K562 (cell line): Measurements from ENCODE around the gene LRMDA. TPM values are rescaled to one million over a fixed set of nuclear protein-coding genes. Genes with fewer than 3 reads are reported as not detected.

Source experiments
- CREBBP ChIP-seq: IDR thresholded peaks from one replicate; pipeline ENCODE4 v1.6.1; 2012; ENCODE audit warnings: low read depth, mild to moderate bottlenecking, control low read depth, inconsistent platforms, low read length
- PHF20 ChIP-seq: fragments of 450-650 bp; IDR thresholded peaks from 2 replicates; pipeline ENCODE4 v1.6.1; 2018; ENCODE audit not compliant: partially characterized antibody
- RAD21 ChIP-seq, 2 experiments: fragments of 250-450 bp in 1 of 2; fragments of 450-650 bp in 1 of 2; sonication (Bioruptor Pico) in 1 of 2; formaldehyde crosslinking in 1 of 2; IDR thresholded peaks in 1 of 2; conservative IDR thresholded peaks in 1 of 2; 2 replicates each; pipeline versions ENCODE4 v1.4.0 to v1.8.0; 2020 to 2022; ENCODE audit warnings: mild to moderate bottlenecking in 2 of 2, moderate library complexity in 1 of 2
- polyA plus RNA-seq, 8 experiments: library from polyadenylated mRNA; depleted of rRNA in 4 of 8; stranded (reverse) in 5 of 8; unstranded in 3 of 8; fragments of >200 nt; fragmentation: Nextera tagmentation in 2 of 8; fragmentation: Illumina TruSeq in 1 of 8; extraction: Ambion mirVana in 2 of 8; extraction: Trizol in 1 of 8; gene quantifications; 2 replicates each; pipeline versions ENCODE4 v1.2.1 to v1.2.3, GENCODE V29; 2011 to 2014; ENCODE audit warnings: inconsistent platforms in 1 of 8, missing spikeins in 1 of 8
- total RNA-seq, 7 experiments: library from RNA; depleted of rRNA in 6 of 7; stranded (reverse); fragments of >200 nt in 6 of 7; fragmentation: Illumina TruSeq in 2 of 7; extraction: Trizol in 2 of 7; gene quantifications; 2 replicates each; pipeline versions ENCODE4 v1.2.1 to v1.2.3, GENCODE V29; 2011 to 2021; ENCODE audit warnings: low replicate concordance in 1 of 7
- TF ChIP-seq, protein P1 (sequence below): fragments of 450-650 bp; IDR thresholded peaks from 2 replicates; pipeline ENCODE4 v1.6.1; 2016; ENCODE audit warnings: low read depth
- TF ChIP-seq, protein P2 (sequence below): sonication (generic); formaldehyde crosslinking; IDR thresholded peaks from 2 replicates; pipeline ENCODE4 v1.8.0; 2022; ENCODE audit warnings: missing genetic modification reagents, mild to moderate bottlenecking, moderate library complexity, borderline replicate concordance

The LRMDA gene
- total and polyA plus RNA-seq, 9 of the 15 experiments (the other 6 are each of a cell fraction or from before 2014, with no cell fraction given), result 0.25 TPM; not detected in 8

DNA sequence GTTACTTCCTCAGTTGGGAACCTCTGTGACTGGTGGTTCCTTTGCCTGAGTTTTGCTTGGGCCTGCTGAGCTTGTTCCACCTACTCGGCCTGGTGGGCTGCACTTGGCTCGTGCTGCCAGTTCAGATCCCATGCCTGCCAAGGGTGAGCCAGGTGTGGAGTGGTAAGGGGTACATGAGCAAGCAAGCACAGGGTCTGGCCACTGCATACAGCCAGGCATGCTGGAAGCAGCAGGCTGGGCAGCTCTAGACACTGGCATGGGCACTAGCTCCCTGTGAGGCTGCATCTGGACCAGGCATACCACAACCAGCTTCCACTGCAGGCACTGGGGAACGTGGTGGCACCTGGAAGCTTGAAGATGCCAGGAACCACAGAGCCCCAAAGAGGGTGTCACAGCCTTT, 624.0 kb downstream of the LRMDA start (continued):
- TF ChIP-seq, protein P1, sequence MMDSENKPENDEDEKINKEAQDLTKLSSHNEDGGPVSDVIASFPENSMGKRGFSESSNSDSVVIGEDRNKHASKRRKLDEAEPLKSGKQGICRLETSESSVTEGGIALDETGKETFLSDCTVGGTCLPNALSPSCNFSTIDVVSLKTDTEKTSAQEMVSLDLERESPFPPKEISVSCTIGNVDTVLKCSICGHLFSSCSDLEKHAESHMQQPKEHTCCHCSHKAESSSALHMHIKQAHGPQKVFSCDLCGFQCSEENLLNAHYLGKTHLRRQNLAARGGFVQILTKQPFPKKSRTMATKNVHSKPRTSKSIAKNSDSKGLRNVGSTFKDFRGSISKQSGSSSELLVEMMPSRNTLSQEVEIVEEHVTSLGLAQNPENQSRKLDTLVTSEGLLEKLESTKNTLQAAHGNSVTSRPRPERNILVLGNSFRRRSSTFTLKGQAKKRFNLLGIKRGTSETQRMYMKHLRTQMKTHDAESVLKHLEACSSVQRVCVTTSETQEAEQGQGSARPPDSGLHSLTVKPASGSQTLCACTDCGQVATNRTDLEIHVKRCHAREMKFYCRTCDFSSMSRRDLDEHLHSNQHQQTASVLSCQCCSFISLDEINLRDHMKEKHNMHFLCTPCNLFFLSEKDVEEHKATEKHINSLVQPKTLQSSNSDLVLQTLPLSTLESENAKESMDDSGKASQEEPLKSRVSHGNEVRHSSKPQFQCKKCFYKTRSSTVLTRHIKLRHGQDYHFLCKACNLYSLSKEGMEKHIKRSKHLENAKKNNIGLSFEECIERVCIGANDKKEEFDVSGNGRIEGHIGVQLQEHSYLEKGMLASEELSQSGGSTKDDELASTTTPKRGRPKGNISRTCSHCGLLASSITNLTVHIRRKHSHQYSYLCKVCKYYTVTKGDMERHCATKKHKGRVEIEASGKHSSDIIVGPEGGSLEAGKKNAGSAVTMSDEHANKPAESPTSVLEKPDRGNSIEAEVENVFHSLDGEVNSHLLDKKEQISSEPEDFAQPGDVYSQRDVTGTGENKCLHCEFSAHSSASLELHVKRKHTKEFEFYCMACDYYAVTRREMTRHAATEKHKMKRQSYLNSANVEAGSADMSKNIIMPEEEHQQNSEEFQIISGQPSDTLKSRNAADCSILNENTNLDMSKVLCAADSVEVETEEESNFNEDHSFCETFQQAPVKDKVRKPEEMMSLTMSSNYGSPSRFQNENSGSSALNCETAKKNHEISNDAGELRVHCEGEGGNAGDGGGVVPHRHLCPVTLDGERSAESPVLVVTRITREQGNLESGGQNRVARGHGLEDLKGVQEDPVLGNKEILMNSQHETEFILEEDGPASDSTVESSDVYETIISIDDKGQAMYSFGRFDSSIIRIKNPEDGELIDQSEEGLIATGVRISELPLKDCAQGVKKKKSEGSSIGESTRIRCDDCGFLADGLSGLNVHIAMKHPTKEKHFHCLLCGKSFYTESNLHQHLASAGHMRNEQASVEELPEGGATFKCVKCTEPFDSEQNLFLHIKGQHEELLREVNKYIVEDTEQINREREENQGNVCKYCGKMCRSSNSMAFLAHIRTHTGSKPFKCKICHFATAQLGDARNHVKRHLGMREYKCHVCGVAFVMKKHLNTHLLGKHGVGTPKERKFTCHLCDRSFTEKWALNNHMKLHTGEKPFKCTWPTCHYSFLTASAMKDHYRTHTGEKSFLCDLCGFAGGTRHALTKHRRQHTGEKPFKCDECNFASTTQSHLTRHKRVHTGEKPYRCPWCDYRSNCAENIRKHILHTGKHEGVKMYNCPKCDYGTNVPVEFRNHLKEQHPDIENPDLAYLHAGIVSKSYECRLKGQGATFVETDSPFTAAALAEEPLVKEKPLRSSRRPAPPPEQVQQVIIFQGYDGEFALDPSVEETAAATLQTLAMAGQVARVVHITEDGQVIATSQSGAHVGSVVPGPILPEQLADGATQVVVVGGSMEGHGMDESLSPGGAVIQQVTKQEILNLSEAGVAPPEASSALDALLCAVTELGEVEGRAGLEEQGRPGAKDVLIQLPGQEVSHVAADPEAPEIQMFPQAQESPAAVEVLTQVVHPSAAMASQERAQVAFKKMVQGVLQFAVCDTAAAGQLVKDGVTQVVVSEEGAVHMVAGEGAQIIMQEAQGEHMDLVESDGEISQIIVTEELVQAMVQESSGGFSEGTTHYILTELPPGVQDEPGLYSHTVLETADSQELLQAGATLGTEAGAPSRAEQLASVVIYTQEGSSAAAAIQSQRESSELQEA, result no peak
- TF ChIP-seq PHF20 (no peak), RAD21 (CRISPR knock-in tag; conservative IDR thresholded peaks at IDR 0.05 in 1 of 2, IDR thresholded peaks at IDR 0.05 in 1 of 2) (no peak), CREBBP (no peak)
- TF ChIP-seq, protein P2, sequence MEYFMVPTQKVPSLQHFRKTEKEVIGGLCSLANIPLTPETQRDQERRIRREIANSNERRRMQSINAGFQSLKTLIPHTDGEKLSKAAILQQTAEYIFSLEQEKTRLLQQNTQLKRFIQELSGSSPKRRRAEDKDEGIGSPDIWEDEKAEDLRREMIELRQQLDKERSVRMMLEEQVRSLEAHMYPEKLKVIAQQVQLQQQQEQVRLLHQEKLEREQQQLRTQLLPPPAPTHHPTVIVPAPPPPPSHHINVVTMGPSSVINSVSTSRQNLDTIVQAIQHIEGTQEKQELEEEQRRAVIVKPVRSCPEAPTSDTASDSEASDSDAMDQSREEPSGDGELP, result no peak
